Activated T-helper 1 cell treated with anti-CD3 and anti-CD28 coated beads, Interleukin-12 subunit alpha, Interleukin-12 subunit beta, Interleukin-2, Interleukin-4 antibody, amounts not matched to agents 30 ng/mL and 10 ng/mL and 1 ng/mL, durations not matched to agents 14 hours and 24 hours and 36 hours (primary cell): Measurements from ENCODE around the gene ITCH. TPM values are rescaled to one million over a fixed set of nuclear protein-coding genes. Genes with fewer than 3 reads are reported as not detected.
"Not testable (repeated sequence)": the region's sequence is repeated elsewhere in the genome, so short reads cannot be mapped to it uniquely, and the experiment has no call there.

ENCODE experiments used
- DNase-seq: peaks from one replicate; pipeline ENCODE4 v3.0.0; 2021; ENCODE audit warnings: low spot score
- H3K27ac Mint-ChIP-seq: one replicate; pipeline ENCODE4 v1.8.0; 2021; ENCODE audit warnings: mild to moderate bottlenecking, mixed read lengths
- H3K27me3 Mint-ChIP-seq: one replicate; pipeline ENCODE4 v1.8.0; 2022; ENCODE audit warnings: mild to moderate bottlenecking, moderate library complexity, mixed read lengths; ENCODE audit not compliant: insufficient read depth
- H3K36me3 Mint-ChIP-seq: one replicate; pipeline ENCODE4 v1.8.0; 2021; ENCODE audit warnings: low read depth, mixed read lengths
- H3K4me1 Mint-ChIP-seq: one replicate; pipeline ENCODE4 v1.8.0; 2021; ENCODE audit warnings: low read depth, mixed read lengths
- H3K4me3 Mint-ChIP-seq: one replicate; pipeline ENCODE4 v1.8.0; 2021; ENCODE audit warnings: mild to moderate bottlenecking, moderate library complexity, mixed read lengths
- H3K9me3 Mint-ChIP-seq: one replicate; pipeline ENCODE4 v1.8.0; 2021; ENCODE audit warnings: mixed read lengths
- intact Hi-C: fragments of 100-400 bp; cut with micrococcal nuclease; formaldehyde crosslinking; loops from one replicate; pipeline ENCODE4 v1.15.1; 2024
- total RNA-seq: library from RNA; stranded (reverse); gene quantifications from 2 replicates; pipeline ENCODE4 v1.2.3, GENCODE V29; 2022

The ITCH gene
- total RNA-seq, 1 donor from 2014 or later: 55.6 TPM

- Mint-ChIP-seq H3K4me1 (peaks cover 20% of the 10 kb centered on the region), H3K27me3 (no peaks in the 10 kb centered on the region), H3K4me3 (no peak overlapping the region), H3K9me3 (no peaks in the 10 kb centered on the region), H3K27ac (peak overlapping the region; percentile 74), H3K36me3 (peaks cover 26% of the 10 kb centered on the region)
- intact Hi-C loops: loop anchor here (2.0 kb wide), 1 partner anchor 102 kb away; no protein-coding TSS in a partner anchor
- no peak for DNase-seq
These were observed 52.0 kb downstream of the ITCH start for GRCh38 chr20:34415079-34415478.

GRCh38 chr20:34420146-34420545, 57.1 kb downstream of the ITCH start:
- Mint-ChIP-seq H3K27ac (no peak overlapping the region), H3K36me3 (peaks cover 32% of the 10 kb centered on the region), H3K4me1 (peaks cover 14% of the 10 kb centered on the region), H3K9me3 (no peaks in the 10 kb centered on the region), H3K27me3 (no peaks in the 10 kb centered on the region), H3K4me3 (no peak overlapping the region)
- no peak for DNase-seq
- intact Hi-C loops: no loop called here

- H3K9me3 Mint-ChIP-seq: no peaks in the 10 kb centered on the region
- H3K27ac Mint-ChIP-seq: peak overlapping the region; percentile 20
- DNase-seq: no peak
- H3K4me3 Mint-ChIP-seq: no peak overlapping the region
- H3K36me3 Mint-ChIP-seq: peaks cover 32% of the 10 kb centered on the region
- no peaks in the 10 kb centered on the region for H3K27me3 Mint-ChIP-seq
- peaks cover 13% of the 10 kb centered on the region for H3K4me1 Mint-ChIP-seq
- intact Hi-C loops: no loop called here
These were observed 57.9 kb downstream of the ITCH start for GRCh38 chr20:34420975-34421374.

- Mint-ChIP-seq H3K4me1 (peaks cover 9% of the 10 kb centered on the region), H3K27me3 (no peaks in the 10 kb centered on the region), H3K36me3 (peaks cover 31% of the 10 kb centered on the region), H3K9me3 (no peaks in the 10 kb centered on the region), H3K4me3 (no peak overlapping the region), H3K27ac (no peak overlapping the region)
- DNase-seq: no peak
- intact Hi-C loops: no loop called here
These were observed 58.8 kb downstream of the ITCH start for GRCh38 chr20:34421766-34422466.

GRCh38 chr20:34425032-34425690, 62.1 kb downstream of the ITCH start:
- H3K27me3 Mint-ChIP-seq, H3K27ac Mint-ChIP-seq, H3K4me3 Mint-ChIP-seq, H3K9me3 Mint-ChIP-seq, intact Hi-C loops, DNase-seq, H3K4me1 Mint-ChIP-seq: not testable (repeated sequence)
- H3K36me3 Mint-ChIP-seq: peaks cover 28% of the 10 kb centered on the region

GRCh38 chr20:34426026-34426425, 63.0 kb downstream of the ITCH start:
- H3K4me1 Mint-ChIP-seq: peaks cover 9% of the 10 kb centered on the region
- H3K9me3 Mint-ChIP-seq: no peaks in the 10 kb centered on the region
- intact Hi-C loops: no loop called here
- peaks cover 28% of the 10 kb centered on the region for H3K36me3 Mint-ChIP-seq
- H3K27me3 Mint-ChIP-seq: no peaks in the 10 kb centered on the region
- H3K27ac Mint-ChIP-seq: peak overlapping the region; percentile 18
- H3K4me3 Mint-ChIP-seq: no peak overlapping the region
- DNase-seq: no peak

GRCh38 chr20:34427331-34427730, 64.3 kb downstream of the ITCH start:
- Mint-ChIP-seq H3K27ac (no peak overlapping the region), H3K36me3 (peaks cover 24% of the 10 kb centered on the region), H3K4me1 (peaks cover 9% of the 10 kb centered on the region), H3K27me3 (no peaks in the 10 kb centered on the region), H3K4me3 (no peak overlapping the region), H3K9me3 (no peaks in the 10 kb centered on the region)
- intact Hi-C loops: no loop called here
- no peak for DNase-seq

GRCh38 chr20:34427784-34428183, 64.7 kb downstream of the ITCH start:
- no peak overlapping the region for H3K27ac Mint-ChIP-seq
- H3K36me3 Mint-ChIP-seq: peaks cover 24% of the 10 kb centered on the region
- H3K9me3 Mint-ChIP-seq: no peaks in the 10 kb centered on the region
- no peak for DNase-seq
- no peaks in the 10 kb centered on the region for H3K27me3 Mint-ChIP-seq
- no peak overlapping the region for H3K4me3 Mint-ChIP-seq
- intact Hi-C loops: no loop called here
- peaks cover 9% of the 10 kb centered on the region for H3K4me1 Mint-ChIP-seq

GRCh38 chr20:34431168-34431567, 68.1 kb downstream of the ITCH start:
- intact Hi-C loops: no loop called here
- no peaks in the 10 kb centered on the region for H3K9me3 Mint-ChIP-seq

GRCh38 chr20:34432663-34433062, 69.6 kb downstream of the ITCH start:
- H3K4me3 Mint-ChIP-seq, H3K36me3 Mint-ChIP-seq, H3K9me3 Mint-ChIP-seq, DNase-seq, H3K27ac Mint-ChIP-seq, H3K27me3 Mint-ChIP-seq, intact Hi-C loops: not testable (repeated sequence)
- H3K4me1 Mint-ChIP-seq: peaks cover 21% of the 10 kb centered on the region

More at GRCh38 chr20:34431168-34431567, 68.1 kb downstream of the ITCH start:
- no peak for DNase-seq
- H3K27me3 Mint-ChIP-seq: no peaks in the 10 kb centered on the region
- peak overlapping the region; percentile 1 for H3K27ac Mint-ChIP-seq
- peaks cover 11% of the 10 kb centered on the region for H3K4me1 Mint-ChIP-seq
- peaks cover 11% of the 10 kb centered on the region for H3K36me3 Mint-ChIP-seq
- H3K4me3 Mint-ChIP-seq: no peak overlapping the region

GRCh38 chr20:34433391-34433790, 70.3 kb downstream of the ITCH start:
- no peak for DNase-seq
- intact Hi-C loops: no loop called here
- Mint-ChIP-seq H3K27me3 (no peaks in the 10 kb centered on the region), H3K27ac (no peak overlapping the region), H3K9me3 (no peaks in the 10 kb centered on the region), H3K36me3 (peaks cover 10% of the 10 kb centered on the region), H3K4me3 (no peak overlapping the region), H3K4me1 (peaks cover 24% of the 10 kb centered on the region)

GRCh38 chr20:34435589-34435988, 72.5 kb downstream of the ITCH start:
- Mint-ChIP-seq H3K9me3 (no peaks in the 10 kb centered on the region), H3K27me3 (no peaks in the 10 kb centered on the region), H3K27ac (no peak overlapping the region), H3K36me3 (peaks cover 17% of the 10 kb centered on the region), H3K4me1 (peaks cover 24% of the 10 kb centered on the region), H3K4me3 (no peak overlapping the region)
- no peak for DNase-seq
- intact Hi-C loops: no loop called here

- no peaks in the 10 kb centered on the region for H3K27me3 Mint-ChIP-seq
- H3K36me3 Mint-ChIP-seq: peaks cover 22% of the 10 kb centered on the region
- H3K27ac Mint-ChIP-seq: no peak overlapping the region
- H3K4me1 Mint-ChIP-seq: peaks cover 24% of the 10 kb centered on the region
- DNase-seq: no peak
- no peaks in the 10 kb centered on the region for H3K9me3 Mint-ChIP-seq
- intact Hi-C loops: no loop called here
- H3K4me3 Mint-ChIP-seq: no peak overlapping the region
These were observed 74.4 kb downstream of the ITCH start for GRCh38 chr20:34437330-34437986.
